Measurements from ENCODE around the gene NOL3. TPM values are rescaled to one million over a fixed set of nuclear protein-coding genes. Genes with fewer than 3 reads are reported as not detected.

NOL3 gene
- total RNA-seq, 1 experiment from 2014 or later: 5.6 TPM

GRCh38 chr16:67209565-67209964 lies 39.2 kb downstream of the NOL3 start:
- no peak overlapping the region for H3K4me3 Mint-ChIP-seq
- Histone ChIP-seq H3K56ac (ENCODE audit: insufficient read length, low read depth, low read length) (no peak overlapping the region), H2BK15ac (ENCODE audit: low read depth, low read length) (no peak overlapping the region), H4K8ac (replicated peaks; ENCODE audit: insufficient read length, low read depth, low read length) (no peak overlapping the region), H3K9ac (ENCODE audit: extremely low read depth, insufficient read length, low read length) (no peak overlapping the region), H3T11ph (ENCODE audit: low read length) (no peak overlapping the region), H3K27ac (ENCODE audit: insufficient read length, low read depth, low read length) (no peak overlapping the region), H3K79me2 (ENCODE audit: insufficient read depth, low read length) (no peaks in the 10 kb centered on the region), H2BK5ac (ENCODE audit: insufficient read length, low read length) (no peak overlapping the region), H3K4me1 (ENCODE audit: insufficient read depth, low read length) (no peaks in the 10 kb centered on the region), H2BK20ac (ENCODE audit: low read depth, low read length, poor library complexity, severe bottlenecking) (no peak overlapping the region), H3K9me3 (ENCODE audit: control insufficient read depth, low read depth, low read length) (no peaks in the 10 kb centered on the region), H2AK5ac (ENCODE audit: insufficient read length, low read length) (no peak overlapping the region), H4K5ac (ENCODE audit: insufficient read length, low read depth, low read length) (no peak overlapping the region), H2BK120ac (ENCODE audit: low read depth, low read length, poor library complexity, severe bottlenecking) (no peak overlapping the region), H3K4ac (ENCODE audit: low read depth, low read length) (no peak overlapping the region), H3K23me2 (ENCODE audit: insufficient read length, low read depth, low read length, poor library complexity, severe bottlenecking) (no peaks in the 10 kb centered on the region), H3K14ac (ENCODE audit: insufficient read depth, low read length) (no peak overlapping the region), H3K23ac (ENCODE audit: insufficient read length, low read depth, low read length) (no peak overlapping the region), H4K91ac (ENCODE audit: insufficient read length, low read depth, low read length) (no peak overlapping the region), H2BK12ac (ENCODE audit: insufficient read length, low read depth, low read length) (no peak overlapping the region), H3K4me2 (ENCODE audit: insufficient read depth, insufficient read length, low read length) (no peak overlapping the region), H3K27me3 (ENCODE audit: insufficient read depth, low read length) (no peaks in the 10 kb centered on the region; the same call in 1 of the 2 replicates), H2AFZ (ENCODE audit: low read length) (no peak overlapping the region), H4K20me1 (ENCODE audit: control insufficient read depth, insufficient read depth, insufficient read length) (no peaks in the 10 kb centered on the region), H3K18ac (ENCODE audit: insufficient read length, low read depth, low read length) (no peak overlapping the region), H3K79me1 (ENCODE audit: insufficient read depth, low read depth, low read length, poor library complexity, severe bottlenecking) (no peaks in the 10 kb centered on the region)
- no peak for DNase-seq
- TF ChIP-seq, protein P1, sequence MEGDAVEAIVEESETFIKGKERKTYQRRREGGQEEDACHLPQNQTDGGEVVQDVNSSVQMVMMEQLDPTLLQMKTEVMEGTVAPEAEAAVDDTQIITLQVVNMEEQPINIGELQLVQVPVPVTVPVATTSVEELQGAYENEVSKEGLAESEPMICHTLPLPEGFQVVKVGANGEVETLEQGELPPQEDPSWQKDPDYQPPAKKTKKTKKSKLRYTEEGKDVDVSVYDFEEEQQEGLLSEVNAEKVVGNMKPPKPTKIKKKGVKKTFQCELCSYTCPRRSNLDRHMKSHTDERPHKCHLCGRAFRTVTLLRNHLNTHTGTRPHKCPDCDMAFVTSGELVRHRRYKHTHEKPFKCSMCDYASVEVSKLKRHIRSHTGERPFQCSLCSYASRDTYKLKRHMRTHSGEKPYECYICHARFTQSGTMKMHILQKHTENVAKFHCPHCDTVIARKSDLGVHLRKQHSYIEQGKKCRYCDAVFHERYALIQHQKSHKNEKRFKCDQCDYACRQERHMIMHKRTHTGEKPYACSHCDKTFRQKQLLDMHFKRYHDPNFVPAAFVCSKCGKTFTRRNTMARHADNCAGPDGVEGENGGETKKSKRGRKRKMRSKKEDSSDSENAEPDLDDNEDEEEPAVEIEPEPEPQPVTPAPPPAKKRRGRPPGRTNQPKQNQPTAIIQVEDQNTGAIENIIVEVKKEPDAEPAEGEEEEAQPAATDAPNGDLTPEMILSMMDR (conservative IDR thresholded peaks at IDR 0.05): no peak
- WGBS (ENCODE audit: extremely low coverage, insufficient read length, low lambda C conversion rate): no CpG with 5 or more reads among the region's 8 CpGs
- H3K27ac Mint-ChIP-seq: no peak overlapping the region
- peaks cover 10 to 12% of the 10 kb centered on the region in 2 experiments; a peak in 3 of 4 replicates for H3K4me1 Mint-ChIP-seq
- peaks cover 21% of the 10 kb centered on the region for H3K27me3 Mint-ChIP-seq (ENCODE audit: low read depth)
- H3K9me3 Mint-ChIP-seq: no peaks in the 10 kb centered on the region
- H3K36me3 Mint-ChIP-seq (ENCODE audit: insufficient read depth in 1 of 3, low read depth in 3 of 3): no peaks in the 10 kb centered on the region; a peak in 2 of 7 replicates
